GM12892 (cell line): ENCODE results near the gene DOK3.

Source experiments
- POLR2A ChIP-seq: IDR thresholded peaks from 2 replicates; pipeline ENCODE4 v1.6.1; 2011; ENCODE audit warnings: low read depth, low read length, control low read depth
- TAF1 ChIP-seq: IDR thresholded peaks from 2 replicates; pipeline ENCODE4 v1.6.1; 2011; ENCODE audit warnings: low read depth, mild to moderate bottlenecking, control low read depth, low read length, borderline replicate concordance

GRCh38 chr5:177550122-177550521, 40.5 kb upstream of the DOK3 start:
- TF ChIP-seq POLR2A: no peak
- no peak for TF ChIP-seq TAF1
